Uterus (tissue), 4 donors: ENCODE results near the gene EFCAB12. TPM values are rescaled to one million over a fixed set of nuclear protein-coding genes. Genes with fewer than 3 reads are reported as not detected.

Experiments
- DNase-seq, 2 donors: peaks; one replicate each; pipeline ENCODE4 v3.0.0-alpha.2; 2019 to 2020
- H3K27ac ChIP-seq, 2 donors: fragments of 200-600 bp; sonication (generic); 1 replicate in 1 of 2; 2 replicates in 1 of 2; pipeline ENCODE4 v1.5.1; 2016 to 2018
- H3K27me3 ChIP-seq, 2 donors: fragments of 200-600 bp; sonication (generic); one replicate each; pipeline ENCODE4 v1.5.1; 2018 to 2019; ENCODE audit warnings: control low read depth in 1 of 2
- H3K36me3 ChIP-seq, 2 donors: fragments of 200-600 bp; sonication (generic); one replicate each; pipeline ENCODE4 v1.5.1; 2019; ENCODE audit warnings: control low read depth in 1 of 2
- H3K4me1 ChIP-seq, 2 donors: fragments of 200-600 bp; sonication (generic); one replicate each; pipeline ENCODE4 v1.5.1; 2018 to 2019; ENCODE audit warnings: control low read depth in 1 of 2
- H3K4me3 ChIP-seq, 2 donors: fragments of 200-600 bp; sonication (generic); 1 replicate in 1 of 2; 2 replicates in 1 of 2; pipeline ENCODE4 v1.5.1; 2018 to 2019; ENCODE audit warnings: mild to moderate bottlenecking in 1 of 2
- H3K9me3 ChIP-seq, 2 donors: fragments of 200-600 bp; sonication (generic); one replicate each; pipeline ENCODE4 v1.5.1; 2019; ENCODE audit warnings: control low read depth in 1 of 2
- POLR2A ChIP-seq, 2 donors: fragments of 450-650 bp; IDR thresholded peaks; one replicate each; pipeline ENCODE4 v1.6.1; 2016; ENCODE audit warnings: antibody characterized with exemption in 2 of 2, mild to moderate bottlenecking in 1 of 2, moderate library complexity in 1 of 2
- intact Hi-C: fragments of 100-400 bp; cut with DNase I; formaldehyde crosslinking; loops from one replicate; pipeline ENCODE4 v1.15.1; 2023; ENCODE audit warnings: low total_unique reads
- total RNA-seq, 4 donors: library from RNA; depleted of rRNA in 3 of 4; stranded (reverse); fragments of >200 nt in 3 of 4; gene quantifications; one replicate each; pipeline versions ENCODE4 v1.1.0 to v1.2.4, GENCODE V29; 2014 to 2023
- TF ChIP-seq, protein P1 (sequence below), 4 experiments: fragments of 200-600 bp in 2 of 4; fragments of 450-650 bp in 2 of 4; sonication (generic) in 2 of 4; IDR thresholded peaks; one replicate each; pipeline ENCODE4 v1.5.1; 2016 to 2019; ENCODE audit warnings: antibody characterized with exemption in 4 of 4, mild to moderate bottlenecking in 2 of 4, moderate library complexity in 1 of 4
- donor health status: DM: yes; HTN: yes; CAD: no.

The EFCAB12 gene
- total RNA-seq, 4 donors from 2014 or later, result under 0.01 to 0.76 (median 0.41) TPM; not detected in 1

DNA sequence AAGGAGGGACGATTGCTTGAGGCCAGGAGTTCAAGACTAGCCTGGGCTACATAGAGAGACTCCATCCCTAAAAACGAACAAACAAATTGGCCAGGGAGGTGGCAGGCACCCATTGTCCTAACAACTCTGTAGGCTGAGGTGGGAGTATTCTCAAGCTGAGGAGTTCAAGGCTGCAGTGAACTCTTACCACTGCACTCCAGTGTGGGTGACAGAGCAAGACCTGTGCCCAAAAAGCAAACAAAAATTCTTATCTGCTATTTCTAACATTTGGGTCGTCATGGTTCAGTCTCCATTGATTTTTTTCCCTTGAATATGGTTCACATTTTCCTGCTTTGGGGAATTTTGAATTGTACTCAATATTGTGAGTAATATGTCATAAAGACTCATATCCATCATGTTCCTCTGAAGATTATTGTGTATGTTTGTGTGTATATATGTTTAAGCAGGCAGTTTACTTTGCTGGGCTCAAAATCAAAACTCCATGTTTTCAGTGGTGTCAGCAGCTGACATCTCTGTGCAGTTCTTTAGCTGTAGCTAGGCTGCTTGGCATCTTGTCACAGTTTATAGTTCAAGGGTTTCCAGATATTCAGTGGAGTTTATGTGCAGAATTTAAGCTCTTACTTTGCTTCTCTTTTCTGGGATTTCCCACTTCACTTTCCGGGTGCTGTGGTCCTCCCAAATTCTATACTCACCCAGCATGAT lies 44.8 kb upstream of the EFCAB12 start:
- H3K27me3 ChIP-seq, result no peaks in the 10 kb centered on the region
- DNase-seq, result no peak
- H3K27ac ChIP-seq, result no peak overlapping the region
- intact Hi-C loops, result no loop called here
- H3K4me3 ChIP-seq, result no peak overlapping the region
- no peaks in the 10 kb centered on the region for H3K36me3 ChIP-seq
- H3K9me3 ChIP-seq, result no peaks in the 10 kb centered on the region
- TF ChIP-seq, protein P1, sequence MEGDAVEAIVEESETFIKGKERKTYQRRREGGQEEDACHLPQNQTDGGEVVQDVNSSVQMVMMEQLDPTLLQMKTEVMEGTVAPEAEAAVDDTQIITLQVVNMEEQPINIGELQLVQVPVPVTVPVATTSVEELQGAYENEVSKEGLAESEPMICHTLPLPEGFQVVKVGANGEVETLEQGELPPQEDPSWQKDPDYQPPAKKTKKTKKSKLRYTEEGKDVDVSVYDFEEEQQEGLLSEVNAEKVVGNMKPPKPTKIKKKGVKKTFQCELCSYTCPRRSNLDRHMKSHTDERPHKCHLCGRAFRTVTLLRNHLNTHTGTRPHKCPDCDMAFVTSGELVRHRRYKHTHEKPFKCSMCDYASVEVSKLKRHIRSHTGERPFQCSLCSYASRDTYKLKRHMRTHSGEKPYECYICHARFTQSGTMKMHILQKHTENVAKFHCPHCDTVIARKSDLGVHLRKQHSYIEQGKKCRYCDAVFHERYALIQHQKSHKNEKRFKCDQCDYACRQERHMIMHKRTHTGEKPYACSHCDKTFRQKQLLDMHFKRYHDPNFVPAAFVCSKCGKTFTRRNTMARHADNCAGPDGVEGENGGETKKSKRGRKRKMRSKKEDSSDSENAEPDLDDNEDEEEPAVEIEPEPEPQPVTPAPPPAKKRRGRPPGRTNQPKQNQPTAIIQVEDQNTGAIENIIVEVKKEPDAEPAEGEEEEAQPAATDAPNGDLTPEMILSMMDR (IDR thresholded peaks at IDR 0.05), result no peak
- no peak for TF ChIP-seq POLR2A (IDR thresholded peaks at IDR 0.05)
- H3K4me1 ChIP-seq, result no peaks in the 10 kb centered on the region

DNA sequence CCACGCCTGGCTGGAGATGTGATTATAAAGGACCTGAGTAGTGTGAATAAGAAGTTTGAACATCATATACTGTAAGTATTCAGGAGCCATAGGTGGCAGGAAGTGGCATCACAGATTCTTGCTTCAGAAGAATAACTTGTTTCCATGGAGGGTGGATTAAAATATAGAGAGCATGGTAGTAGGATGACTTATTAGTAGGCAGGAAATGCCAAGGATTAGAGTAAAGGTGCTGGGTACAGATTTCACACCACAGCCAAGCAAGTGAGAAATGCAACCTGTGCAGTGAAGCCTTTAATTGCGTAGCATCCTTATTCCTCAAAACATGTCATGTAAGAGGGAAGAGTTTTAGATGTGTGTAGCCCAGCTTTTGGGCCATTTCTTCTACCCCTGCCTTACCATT lies 42.4 kb upstream of the EFCAB12 start:
- no peaks in the 10 kb centered on the region for H3K9me3 ChIP-seq
- H3K27me3 ChIP-seq, result no peaks in the 10 kb centered on the region
- H3K4me1 ChIP-seq, result no peaks in the 10 kb centered on the region
- no peak overlapping the region for H3K4me3 ChIP-seq
- no peaks in the 10 kb centered on the region for H3K36me3 ChIP-seq
- no peak for DNase-seq
- no peak for TF ChIP-seq POLR2A (IDR thresholded peaks at IDR 0.05)
- H3K27ac ChIP-seq, result no peak overlapping the region
- intact Hi-C loops, result no loop called here

DNA sequence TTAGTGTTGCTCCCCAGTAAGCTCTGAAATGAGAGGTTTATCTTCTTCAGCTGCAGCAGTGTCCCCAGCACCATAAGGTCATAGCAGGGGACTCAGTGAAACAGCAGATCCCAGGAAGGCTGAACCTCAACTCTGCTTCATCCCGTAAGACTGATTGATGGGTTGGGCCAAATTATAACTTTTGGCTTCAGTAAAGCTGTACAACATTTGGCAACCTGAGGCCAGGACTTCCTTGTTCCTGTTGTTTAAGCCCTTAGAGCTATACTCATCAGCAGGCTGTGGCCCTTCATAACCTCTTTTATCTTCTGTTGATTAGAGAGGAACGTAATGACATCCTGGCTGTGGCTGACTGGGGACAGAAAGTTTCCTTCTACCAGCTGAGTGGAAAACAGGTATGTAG lies 40.6 kb upstream of the EFCAB12 start:
- intact Hi-C loops, result no loop called here
- DNase-seq, result no peak
- TF ChIP-seq, protein P1 (IDR thresholded peaks at IDR 0.05), result no peak
- TF ChIP-seq POLR2A (IDR thresholded peaks at IDR 0.05), result no peak
- Histone ChIP-seq H3K36me3 (no peaks in the 10 kb centered on the region), H3K4me1 (no peaks in the 10 kb centered on the region), H3K27me3 (no peaks in the 10 kb centered on the region), H3K9me3 (no peaks in the 10 kb centered on the region), H3K4me3 (no peak overlapping the region), H3K27ac (no peak overlapping the region)

DNA sequence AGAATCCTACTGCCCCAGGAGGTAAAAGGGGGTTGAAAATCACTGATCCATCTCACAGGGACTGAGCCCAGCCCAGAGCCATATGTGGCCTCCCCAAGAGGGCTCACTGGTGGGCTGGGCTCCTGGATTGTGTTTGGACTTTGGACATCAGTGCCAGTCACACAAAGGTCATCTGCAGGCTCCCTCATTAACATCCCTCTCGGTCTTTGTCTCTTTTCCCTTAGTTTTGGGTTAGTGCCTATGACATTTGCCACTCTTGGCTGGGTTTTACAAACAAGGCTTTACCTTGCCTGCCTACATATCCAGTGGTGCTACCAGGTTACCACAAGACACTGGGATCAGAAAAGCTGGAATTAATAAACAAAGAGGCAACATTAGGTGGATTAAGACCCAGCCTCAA lies 39.5 kb upstream of the EFCAB12 start:
- H3K27me3 ChIP-seq, result no peaks in the 10 kb centered on the region
- no peaks in the 10 kb centered on the region for H3K36me3 ChIP-seq
- no peak overlapping the region for H3K27ac ChIP-seq
- intact Hi-C loops, result no loop called here
- no peaks in the 10 kb centered on the region for H3K9me3 ChIP-seq
- no peak overlapping the region for H3K4me3 ChIP-seq
- no peak for DNase-seq
- TF ChIP-seq, protein P1 (IDR thresholded peaks at IDR 0.05), result no peak
- no peak for TF ChIP-seq POLR2A (IDR thresholded peaks at IDR 0.05)
- no peaks in the 10 kb centered on the region for H3K4me1 ChIP-seq

DNA sequence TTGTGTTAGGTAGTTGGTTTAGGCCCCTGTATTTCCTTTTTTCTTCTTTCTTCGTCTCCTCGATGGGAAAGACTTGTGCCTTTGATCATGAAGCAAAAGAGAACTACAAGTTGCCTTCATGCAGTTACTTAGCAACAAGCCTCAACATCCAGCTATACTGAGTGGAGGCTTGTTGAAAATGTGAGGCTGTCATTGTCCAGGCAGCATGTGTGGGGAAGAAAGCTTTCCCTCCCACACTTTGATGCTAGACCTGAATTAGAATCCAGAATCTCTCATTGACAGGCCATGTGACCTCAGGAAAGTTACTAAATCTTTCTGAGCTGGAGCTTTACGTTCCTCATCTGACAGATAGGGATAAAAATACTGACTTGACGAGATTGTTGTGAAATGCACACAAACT lies 35.3 kb upstream of the EFCAB12 start:
- no peak for DNase-seq
- Histone ChIP-seq H3K4me1 (no peaks in the 10 kb centered on the region), H3K9me3 (no peaks in the 10 kb centered on the region), H3K27me3 (no peaks in the 10 kb centered on the region), H3K4me3 (no peak overlapping the region), H3K27ac (no peak overlapping the region), H3K36me3 (no peaks in the 10 kb centered on the region)
- TF ChIP-seq, protein P1 (IDR thresholded peaks at IDR 0.05), result no peak
- TF ChIP-seq POLR2A (IDR thresholded peaks at IDR 0.05), result no peak
- intact Hi-C loops, result no loop called here

DNA sequence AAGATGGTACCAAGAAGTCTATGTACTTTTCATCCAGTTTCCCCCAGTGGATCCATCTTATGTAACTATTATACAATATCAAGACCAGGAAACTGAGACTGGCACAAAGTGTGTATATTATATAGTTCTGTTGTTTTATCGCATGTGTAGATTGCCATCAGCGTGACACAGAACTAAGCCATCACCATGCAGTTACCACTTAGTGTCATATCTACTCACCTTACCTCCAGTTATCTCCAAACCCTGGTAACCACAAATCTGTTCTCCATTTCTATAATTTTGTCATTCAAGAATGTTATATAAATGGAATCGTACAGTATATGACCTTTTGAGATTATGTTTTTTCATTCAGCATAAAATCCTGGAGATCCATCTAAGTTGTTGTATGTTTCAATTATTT lies 34.7 kb upstream of the EFCAB12 start:
- no peaks in the 10 kb centered on the region for H3K4me1 ChIP-seq
- no peaks in the 10 kb centered on the region for H3K27me3 ChIP-seq
- H3K27ac ChIP-seq, result no peak overlapping the region
- intact Hi-C loops, result no loop called here
- no peaks in the 10 kb centered on the region for H3K36me3 ChIP-seq
- no peak overlapping the region for H3K4me3 ChIP-seq
- no peaks in the 10 kb centered on the region for H3K9me3 ChIP-seq
- no peak for TF ChIP-seq POLR2A (IDR thresholded peaks at IDR 0.05)
- TF ChIP-seq, protein P1 (IDR thresholded peaks at IDR 0.05), result no peak
- no peak for DNase-seq
